Activated CD8-positive, alpha-beta memory T cell treated with anti-CD3 and anti-CD28 coated beads for 36 hours (primary cell): Measurements from ENCODE around the gene TENM4. TPM values are rescaled to one million over a fixed set of nuclear protein-coding genes. Genes with fewer than 3 reads are reported as not detected.

Experiments used
- CTCF ChIA-PET: fragments of 350-600 bp; sonication (Branson Sonifier 250); formaldehyde crosslinking; loops from one replicate; lab custom pipeline; 2021; ENCODE audit warnings: antibody characterized with exemption; lab: Charles Lee
- POLR2A ChIA-PET: fragments of 350-600 bp; sonication (Branson Sonifier 250); formaldehyde crosslinking; loops from one replicate; lab custom pipeline; 2021; ENCODE audit warnings: antibody characterized with exemption; lab: Charles Lee
- total RNA-seq, 2 experiments: library from RNA; stranded (reverse); gene quantifications; one replicate each; pipeline ENCODE4 v1.2.3, GENCODE V29; 2021

Gene TENM4
- total RNA-seq, 2 experiments from 2014 or later = not detected

DNA sequence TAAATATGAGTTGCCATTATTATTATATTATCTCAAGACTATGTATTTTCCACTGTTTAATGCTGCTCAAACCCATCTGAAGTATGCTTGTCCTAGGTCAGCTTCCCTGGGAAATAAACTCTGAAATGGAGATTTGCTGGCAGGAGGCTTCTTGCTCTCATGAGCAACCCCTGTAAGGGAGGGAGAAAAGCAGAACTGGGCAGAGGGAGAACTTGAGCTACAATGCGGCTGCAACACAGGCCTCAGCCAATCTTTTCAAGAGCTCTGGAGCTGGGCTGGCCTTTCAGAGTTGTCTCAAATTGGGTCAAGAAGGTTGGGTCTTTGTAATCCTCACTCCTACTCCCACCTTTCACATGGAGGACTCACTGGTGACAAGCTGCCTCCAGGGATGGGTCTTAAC is 412.6 kb downstream of the TENM4 start:
- ChIA-PET POLR2A (no interaction called here), CTCF (no interaction called here)

DNA sequence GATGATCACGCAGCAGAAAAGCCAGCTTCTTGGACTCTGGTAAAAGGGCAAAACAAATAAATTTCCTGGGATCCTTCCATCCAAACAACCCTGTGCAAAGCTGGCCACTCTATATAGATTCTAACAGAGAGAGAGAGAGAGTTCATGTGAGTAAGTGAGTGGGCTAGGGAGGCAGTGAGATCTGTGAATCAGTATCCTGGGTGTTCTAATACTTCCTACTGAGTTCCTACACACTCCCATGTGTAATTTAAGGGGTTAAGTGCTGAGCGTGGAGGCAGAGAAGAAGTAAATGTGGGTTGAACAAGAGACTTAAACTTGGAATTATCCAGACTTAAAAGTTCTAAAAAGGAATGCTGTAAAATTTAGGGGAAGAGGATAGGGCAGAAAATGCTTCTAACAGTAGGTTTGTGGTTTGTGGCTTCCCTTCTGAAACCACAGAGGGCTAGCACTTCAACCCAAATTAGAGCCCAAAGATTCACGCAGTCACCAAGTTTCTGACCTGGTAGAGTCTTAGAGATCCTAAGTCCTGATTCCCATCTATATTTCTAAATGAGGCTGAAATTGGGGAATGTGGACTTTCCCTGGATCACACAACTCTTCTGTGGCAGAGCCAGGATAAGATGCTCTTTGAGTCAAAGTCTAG is 413.9 kb downstream of the TENM4 start:
- POLR2A ChIA-PET = no interaction called here

DNA sequence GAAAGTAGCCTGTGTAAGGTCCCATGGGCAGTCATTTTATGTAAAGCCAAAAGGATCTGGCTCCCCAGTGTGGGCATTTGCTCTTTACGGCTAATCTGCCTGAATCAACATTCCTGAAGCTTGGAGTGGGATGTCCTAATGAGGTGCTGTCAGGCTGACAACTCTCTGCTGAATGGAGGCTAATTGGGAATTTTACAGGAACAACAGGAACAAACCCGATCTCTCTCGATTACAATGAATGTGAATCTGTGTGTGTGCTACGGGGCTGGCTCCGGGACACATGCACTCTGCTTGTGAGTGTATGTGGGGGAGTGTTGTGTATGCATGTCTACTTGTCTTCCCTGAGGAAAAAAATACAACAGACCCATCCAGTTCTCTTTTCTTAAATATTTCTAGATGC is 415.2 kb downstream of the TENM4 start:
- ChIA-PET POLR2A (no interaction called here), CTCF (no interaction called here)

More for the DNA sequence above, 413.9 kb downstream of the TENM4 start:
- CTCF ChIA-PET = no interaction called here

- CTCF ChIA-PET = no interaction called here
- POLR2A ChIA-PET = no interaction called here
Observed at GRCh38 chr11:79025097-79025496, 415.7 kb downstream of the TENM4 start.

DNA sequence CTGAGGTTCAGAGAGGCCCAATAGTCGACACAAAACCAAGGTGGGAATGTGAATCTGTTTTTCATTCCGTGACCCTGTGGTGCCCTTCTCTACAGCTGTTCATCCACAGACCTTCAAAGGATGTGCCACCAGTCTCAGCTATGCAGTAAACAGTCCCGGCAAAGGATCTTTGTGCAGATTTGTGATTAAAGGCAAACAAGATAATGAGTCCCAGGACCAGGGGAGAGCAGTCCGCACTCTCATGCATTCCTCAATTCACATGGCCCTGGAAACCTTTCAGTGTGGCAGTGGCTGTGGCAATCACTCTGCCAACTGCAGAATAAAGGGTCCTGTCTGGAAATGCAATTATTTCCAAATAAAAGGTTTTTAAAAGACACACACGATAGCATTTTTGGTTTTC is 418.6 kb downstream of the TENM4 start:
- CTCF ChIA-PET = no interaction called here
- POLR2A ChIA-PET = no interaction called here

DNA sequence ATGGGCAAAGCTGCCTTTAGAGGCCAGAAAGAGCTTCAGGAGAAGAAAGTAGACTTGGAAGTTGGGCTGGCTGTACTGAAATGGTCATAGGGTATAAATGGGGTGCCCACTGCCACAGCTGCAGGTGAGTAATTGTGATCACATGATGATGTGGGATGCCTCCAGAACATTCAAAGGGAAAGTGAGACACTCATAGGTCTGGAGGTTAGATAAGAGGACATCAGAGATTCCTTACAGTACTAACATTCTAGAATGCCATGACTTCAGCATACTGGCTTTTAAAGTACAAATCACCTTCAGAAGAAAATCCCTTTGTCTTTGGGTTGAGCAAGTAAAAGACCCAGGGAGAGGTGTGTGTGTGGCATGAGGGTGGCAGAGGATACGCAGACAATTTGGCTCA is 419.2 kb downstream of the TENM4 start:
- POLR2A ChIA-PET = no interaction called here
- CTCF ChIA-PET = no interaction called here

- CTCF ChIA-PET = no interaction called here
- POLR2A ChIA-PET = no interaction called here
Observed at GRCh38 chr11:79019975-79020374, 420.9 kb downstream of the TENM4 start.

- ChIA-PET CTCF (no interaction called here), POLR2A (no interaction called here)
Observed at GRCh38 chr11:79019277-79019676, 421.6 kb downstream of the TENM4 start.

- ChIA-PET CTCF (interaction anchor here (0.6 kb wide), 1 partner anchor 14 kb away, joined by 4 read pairs; no protein-coding TSS in a partner anchor), POLR2A (no interaction called here)
Observed at GRCh38 chr11:79018371-79018849, 422.4 kb downstream of the TENM4 start.

DNA sequence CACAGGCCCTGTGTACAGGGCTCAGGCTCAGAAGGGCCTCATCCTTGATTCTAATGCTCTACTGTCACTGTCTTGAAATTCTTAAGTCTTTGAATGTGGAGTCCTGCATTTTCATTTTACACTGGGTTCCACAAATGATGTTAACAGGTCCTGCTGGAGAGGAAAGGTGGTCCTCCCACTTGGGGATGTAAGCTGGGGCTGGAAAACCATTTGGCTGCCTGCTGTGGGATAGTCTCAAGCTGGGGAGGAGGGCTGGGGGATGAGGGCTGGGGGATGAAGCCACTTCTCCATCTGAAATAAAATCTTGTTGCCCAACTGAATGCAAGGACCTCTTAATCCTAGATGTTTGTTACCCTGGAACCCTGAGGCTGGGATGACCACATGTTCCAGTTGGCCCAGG is 423.0 kb downstream of the TENM4 start:
- ChIA-PET POLR2A (no interaction called here), CTCF (interaction anchor here (0.6 kb wide), 1 partner anchor 13 kb away, joined by 4 read pairs; no protein-coding TSS in a partner anchor)

GRCh38 chr11:79013509-79013908 is 427.3 kb downstream of the TENM4 start:
- CTCF ChIA-PET = no interaction called here

GRCh38 chr11:79011357-79011756 is 429.5 kb downstream of the TENM4 start:
- CTCF ChIA-PET = no interaction called here
- POLR2A ChIA-PET = no interaction called here

More at GRCh38 chr11:79013509-79013908, 427.3 kb downstream of the TENM4 start:
- POLR2A ChIA-PET = no interaction called here

- ChIA-PET POLR2A (no interaction called here), CTCF (no interaction called here)
Observed at GRCh38 chr11:79007771-79008402, 432.9 kb downstream of the TENM4 start.

DNA sequence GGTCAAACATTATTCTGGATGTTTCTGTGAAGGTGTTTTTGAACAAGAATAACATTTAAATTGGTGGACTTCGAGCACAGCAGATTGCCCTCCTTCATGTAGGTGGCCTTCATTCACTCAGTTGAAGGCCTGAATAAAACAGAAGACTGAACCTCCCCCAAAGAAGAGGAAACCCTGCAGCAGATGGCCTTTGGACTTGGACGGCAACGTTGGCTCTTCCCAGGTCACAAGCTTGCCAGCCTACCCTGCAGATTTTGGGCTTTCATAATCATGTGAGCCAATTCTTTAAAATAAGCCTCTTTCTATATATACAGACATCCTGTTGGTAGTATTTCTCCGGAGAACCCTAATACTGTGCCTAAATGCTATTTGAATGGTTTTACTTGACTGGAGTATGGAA is 434.0 kb downstream of the TENM4 start:
- CTCF ChIA-PET = no interaction called here
- POLR2A ChIA-PET = no interaction called here

- ChIA-PET CTCF (no interaction called here), POLR2A (no interaction called here)
Observed at GRCh38 chr11:78996007-78996406, 444.8 kb downstream of the TENM4 start.

GRCh38 chr11:78995171-78995570 is 445.7 kb downstream of the TENM4 start:
- POLR2A ChIA-PET = no interaction called here

DNA sequence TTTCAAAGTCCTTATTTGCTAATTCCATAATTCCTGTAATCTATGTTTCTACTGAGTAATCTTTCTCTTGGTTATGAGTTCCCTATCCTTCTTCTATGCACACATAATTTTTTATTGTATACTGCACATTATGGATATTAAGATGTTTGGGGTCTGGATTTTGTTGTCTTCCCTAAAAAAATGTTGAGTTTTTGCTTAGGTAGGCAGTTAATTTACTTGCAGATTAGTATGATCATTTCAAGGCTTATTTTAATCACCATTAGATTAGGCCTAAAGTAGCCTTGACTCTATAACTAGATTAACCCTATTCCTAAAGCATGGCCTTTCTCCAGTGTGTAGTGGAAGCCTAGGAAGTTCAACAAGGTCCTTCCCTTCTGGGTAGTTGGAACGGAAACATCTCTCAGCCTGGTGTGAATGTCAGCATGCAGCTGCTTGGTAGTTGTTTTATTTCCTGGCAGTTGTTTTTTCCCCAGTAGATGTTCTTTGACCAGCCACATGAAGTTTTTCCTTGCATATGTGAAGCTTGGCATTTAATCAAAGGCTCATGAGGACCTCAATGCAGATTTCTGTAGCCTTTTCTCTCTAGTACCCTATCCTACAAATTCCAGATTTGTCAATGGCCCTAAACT is 446.9 kb downstream of the TENM4 start:
- CTCF ChIA-PET = no interaction called here

More at GRCh38 chr11:78995171-78995570, 445.7 kb downstream of the TENM4 start:
- CTCF ChIA-PET = no interaction called here

DNA sequence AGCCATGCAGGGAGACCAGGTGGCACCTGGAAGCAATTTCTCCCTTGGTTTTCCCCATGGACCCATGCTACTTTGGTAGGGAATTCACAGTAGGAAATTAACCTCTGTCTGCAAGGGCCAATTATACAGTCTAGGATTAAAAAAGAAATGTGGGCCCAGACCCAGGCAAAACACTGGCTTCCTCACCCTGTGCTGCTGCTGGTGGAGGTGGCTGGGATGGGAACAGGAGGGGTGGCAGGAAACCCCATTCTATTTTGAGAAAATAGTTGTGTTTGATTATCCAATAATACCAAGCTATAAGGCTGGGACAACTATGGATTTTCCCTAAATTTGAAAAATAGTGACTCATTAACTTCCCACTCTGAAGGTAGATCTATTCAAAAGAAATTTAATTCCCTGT is 449.1 kb downstream of the TENM4 start:
- ChIA-PET POLR2A (no interaction called here), CTCF (no interaction called here)

More for the DNA sequence above, 446.9 kb downstream of the TENM4 start:
- POLR2A ChIA-PET = no interaction called here

DNA sequence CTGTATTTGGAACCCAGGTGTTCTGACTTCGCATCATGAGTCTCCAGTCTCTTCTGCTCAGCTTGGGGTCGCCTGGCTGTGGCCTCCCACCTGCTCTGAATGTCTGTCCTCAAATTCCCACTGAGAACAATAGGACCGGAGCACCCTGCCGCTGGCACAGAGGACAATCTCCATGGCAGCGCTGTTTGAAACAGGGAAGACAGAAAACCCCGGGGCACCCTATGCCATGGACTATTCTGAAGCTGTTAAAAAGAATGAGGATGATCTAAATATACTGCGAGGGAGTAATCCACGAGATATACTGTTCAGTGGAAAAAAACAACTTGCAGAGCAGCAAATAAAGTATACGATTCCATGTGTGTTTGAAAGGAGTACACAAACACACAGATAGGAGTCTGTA is 450.6 kb downstream of the TENM4 start:
- CTCF ChIA-PET = no interaction called here
- POLR2A ChIA-PET = no interaction called here

DNA sequence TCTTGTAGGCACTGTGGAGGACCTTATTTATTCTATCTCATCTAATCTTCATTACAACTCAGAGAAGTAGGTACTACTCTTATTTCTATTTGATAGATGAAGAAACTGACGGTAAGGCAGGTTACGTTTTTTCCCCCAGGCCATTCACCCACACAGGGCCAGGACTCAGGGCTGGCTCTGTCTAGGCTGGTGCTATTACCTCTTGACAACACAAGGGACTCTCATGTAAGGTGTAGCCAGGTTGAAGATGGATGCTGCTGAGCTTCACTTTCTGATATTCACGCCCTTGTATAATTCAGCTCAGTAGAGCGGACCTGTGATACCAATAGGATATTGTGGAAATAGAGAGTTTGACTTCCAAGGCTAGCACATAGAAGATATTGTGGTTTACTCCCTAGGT is 453.1 kb downstream of the TENM4 start:
- ChIA-PET CTCF (no interaction called here), POLR2A (no interaction called here)

DNA sequence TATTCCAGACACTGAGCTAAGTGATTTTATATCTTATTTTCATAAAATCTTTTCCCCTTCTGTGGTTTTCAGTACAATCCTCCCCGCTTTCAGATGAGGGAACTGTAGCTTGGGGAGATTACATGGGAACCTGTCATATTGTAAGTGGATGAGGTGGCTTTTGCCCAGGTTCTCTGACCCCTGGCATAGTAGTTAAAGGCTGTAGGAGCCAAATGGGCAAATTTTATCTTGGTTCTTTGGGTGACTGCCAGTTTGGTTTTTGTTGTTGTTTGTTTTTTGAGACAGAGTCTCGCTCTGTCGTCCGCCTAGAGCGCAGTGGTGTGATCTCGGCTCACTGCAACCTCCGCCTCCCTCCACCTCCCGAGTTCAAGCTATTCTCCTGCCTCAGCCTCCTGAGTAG is 454.5 kb downstream of the TENM4 start:
- ChIA-PET POLR2A (interaction anchor here (0.7 kb wide), 1 partner anchor 17 kb away, joined by 3 read pairs; no protein-coding TSS in a partner anchor), CTCF (no interaction called here)
